Activated T-cell treated with anti-CD3 and anti-CD28 coated beads for 4 hours (primary cell): ENCODE data around the gene GNAL.

Experiments used
- DNase-seq: peaks from one replicate; pipeline ENCODE4 v3.0.0-alpha.2; 2020

Gene GNAL

GRCh38 chr18:11817229-11817628, 128.2 kb downstream of the GNAL start:
- DNase-seq: no peak

- no peak for DNase-seq
Observed at GRCh38 chr18:11818486-11819203, 129.6 kb downstream of the GNAL start.

GRCh38 chr18:11819938-11820337, 130.9 kb downstream of the GNAL start:
- DNase-seq: no peak

DNA sequence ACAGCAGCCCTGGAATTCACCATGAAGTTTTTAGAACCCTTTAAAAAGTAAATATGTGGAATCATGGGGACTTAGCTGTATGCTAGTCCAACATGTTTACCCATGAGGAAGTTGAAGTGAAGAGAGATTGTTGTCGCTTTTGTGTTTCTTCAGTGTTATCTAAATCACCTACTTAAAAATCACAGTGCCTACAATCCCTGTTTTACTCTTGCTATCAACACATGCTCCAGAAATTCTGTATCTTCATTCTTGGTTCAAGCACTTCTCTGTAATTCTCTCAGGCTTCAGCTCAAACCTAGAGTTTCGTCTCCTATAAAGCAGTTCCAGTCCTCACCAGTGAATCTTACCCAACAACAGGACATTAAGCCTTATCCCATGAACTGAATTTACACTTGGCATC, 131.6 kb downstream of the GNAL start:
- no peak for DNase-seq

GRCh38 chr18:11821208-11821607, 132.1 kb downstream of the GNAL start:
- no peak for DNase-seq

DNA sequence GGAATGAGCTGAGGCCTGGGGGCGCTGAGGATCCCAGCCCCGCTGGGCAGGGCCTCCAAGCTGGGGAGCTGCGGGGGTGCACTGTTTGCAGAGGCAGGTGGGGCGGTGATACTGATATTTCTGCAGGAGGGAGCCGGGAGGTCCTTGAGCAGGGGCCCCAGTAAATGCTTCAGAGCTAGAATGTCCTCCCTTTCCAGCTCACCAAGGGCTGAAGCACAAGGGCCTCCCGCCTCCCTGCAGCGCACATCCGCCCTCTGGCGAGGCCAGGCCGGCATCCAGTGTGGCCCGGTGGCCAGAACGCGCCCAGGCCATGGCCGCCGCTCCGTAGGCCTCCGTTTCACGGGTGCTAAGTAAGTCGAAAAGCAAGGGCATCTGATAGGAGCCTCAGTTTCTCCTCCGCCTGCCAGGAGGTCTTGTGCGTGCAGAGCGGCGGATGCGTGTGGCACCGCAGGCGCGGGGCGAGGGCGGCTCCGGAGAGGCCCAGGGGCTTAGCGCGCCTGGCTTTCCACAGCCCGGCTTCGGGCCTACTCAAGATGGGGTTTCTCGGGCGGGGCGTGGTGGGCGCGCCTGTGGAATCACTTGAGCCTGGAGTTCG, 132.7 kb downstream of the GNAL start:
- no peak for DNase-seq

DNA sequence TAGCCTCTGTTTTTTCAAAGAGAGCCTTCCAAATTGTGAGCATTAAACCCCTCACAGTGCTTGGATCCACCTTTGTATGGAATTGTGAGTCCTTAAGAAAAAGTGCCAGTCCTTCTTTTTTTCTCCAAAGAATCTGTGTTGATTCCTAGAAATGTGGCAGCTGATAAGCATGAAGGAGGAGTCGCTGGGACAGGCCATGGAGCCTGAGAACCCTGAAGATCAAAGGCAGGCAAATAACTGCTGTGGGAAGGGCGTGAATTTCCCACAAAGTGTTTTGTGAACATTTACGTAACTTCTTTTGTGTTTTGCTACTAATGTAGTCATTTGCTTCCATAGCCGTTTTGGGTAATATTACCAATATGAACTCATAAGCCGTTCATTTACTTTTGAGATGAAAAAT, 134.5 kb downstream of the GNAL start:
- DNase-seq: no peak

DNA sequence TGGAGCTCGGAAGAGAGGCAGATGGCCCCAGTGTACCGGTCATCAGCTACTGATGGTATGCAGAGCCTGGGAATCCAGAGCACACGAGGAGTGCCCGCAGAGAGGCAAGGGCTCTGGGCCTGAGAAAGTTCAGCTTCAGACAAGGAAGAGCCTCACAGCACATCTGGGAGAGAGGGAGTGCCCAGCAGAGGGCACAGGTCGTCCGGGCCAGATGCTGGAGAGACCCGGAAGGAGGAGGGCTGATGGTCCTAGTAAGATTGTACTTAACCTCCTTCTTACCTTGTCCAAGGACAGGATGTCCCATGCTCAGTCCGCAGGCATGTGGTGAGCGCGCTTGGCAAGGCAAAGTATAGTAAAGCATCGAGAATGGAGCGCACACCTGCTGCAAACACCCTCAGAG, 137.8 kb downstream of the GNAL start:
- no peak for DNase-seq

- no peak for DNase-seq
Observed at GRCh38 chr18:11828786-11829432, 139.8 kb downstream of the GNAL start.

DNA sequence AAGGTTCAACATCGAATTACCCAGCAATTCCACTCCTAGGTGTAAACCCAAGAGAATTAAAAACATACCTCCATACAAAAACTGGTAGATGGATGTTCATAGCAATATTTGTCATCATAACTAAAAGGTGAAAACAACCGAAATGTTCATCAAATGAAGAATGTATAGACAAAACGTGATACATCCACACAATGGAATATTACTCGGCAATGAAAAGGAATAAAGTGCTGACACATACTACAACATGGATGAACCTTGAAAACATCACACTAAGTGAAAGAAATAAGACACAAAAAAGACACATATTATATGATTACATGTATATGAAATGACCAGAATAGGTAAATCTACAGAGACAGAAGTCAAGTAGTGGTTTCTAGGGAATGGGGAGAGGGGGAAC, 141.5 kb downstream of the GNAL start:
- no peak for DNase-seq

DNA sequence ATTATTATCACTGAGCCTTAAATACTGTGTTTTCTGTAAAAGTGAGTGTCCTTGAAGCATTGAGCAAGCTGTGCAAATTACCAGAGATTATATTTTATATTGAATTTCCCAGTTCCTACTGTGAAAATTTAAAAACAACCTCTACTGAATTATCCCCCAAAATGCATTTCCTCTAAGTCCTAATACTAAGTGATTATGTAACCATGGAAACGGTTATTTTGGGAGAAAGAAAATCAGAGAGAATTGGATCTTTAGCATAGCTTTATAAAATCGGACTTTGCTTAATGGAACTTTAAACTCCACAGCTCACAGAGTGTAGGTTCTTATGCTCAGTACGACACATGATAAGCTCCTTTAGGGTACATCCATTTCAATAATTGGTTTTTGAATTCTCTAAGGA, 142.9 kb downstream of the GNAL start:
- no peak for DNase-seq

DNA sequence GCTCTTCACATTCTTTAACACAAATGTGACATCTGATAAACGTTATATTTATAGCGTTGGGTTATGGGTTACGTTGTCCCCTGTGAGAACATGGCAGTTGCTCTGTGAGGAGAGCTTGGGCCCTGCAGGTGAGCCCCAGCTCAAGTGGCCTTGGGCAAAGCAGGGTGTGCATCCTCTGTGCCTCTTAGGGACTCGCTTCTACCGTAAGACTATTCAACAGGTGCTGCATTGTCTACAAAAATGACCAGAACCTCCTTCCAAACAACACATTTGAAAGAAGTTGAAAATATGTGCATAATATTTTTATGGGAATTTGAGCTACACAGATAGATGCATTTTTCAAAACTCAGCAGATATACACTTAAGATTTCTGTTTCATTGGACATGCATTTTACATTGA, 145.7 kb downstream of the GNAL start:
- no peak for DNase-seq

GRCh38 chr18:11839556-11839955, 150.5 kb downstream of the GNAL start:
- DNase-seq: no peak

DNA sequence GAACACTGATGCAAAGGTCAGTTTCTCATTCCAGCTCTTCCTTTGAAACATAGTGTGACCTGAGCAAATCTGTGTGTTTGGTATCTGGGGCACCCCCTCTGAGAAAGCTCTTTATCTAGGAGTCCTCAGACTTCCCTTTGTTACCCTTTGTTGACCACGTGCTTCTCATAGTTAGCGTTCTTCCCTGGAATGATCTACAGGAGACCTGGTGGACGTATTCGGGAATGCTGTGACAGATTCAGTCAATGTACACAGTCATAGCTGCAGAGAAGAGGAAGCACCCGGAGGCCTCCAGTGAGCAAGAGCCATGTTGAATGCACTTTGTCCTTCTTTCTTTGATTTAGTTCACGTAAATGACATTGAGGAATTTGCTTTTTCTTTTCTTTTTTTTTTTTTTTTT, 151.4 kb downstream of the GNAL start:
- no peak for DNase-seq

DNA sequence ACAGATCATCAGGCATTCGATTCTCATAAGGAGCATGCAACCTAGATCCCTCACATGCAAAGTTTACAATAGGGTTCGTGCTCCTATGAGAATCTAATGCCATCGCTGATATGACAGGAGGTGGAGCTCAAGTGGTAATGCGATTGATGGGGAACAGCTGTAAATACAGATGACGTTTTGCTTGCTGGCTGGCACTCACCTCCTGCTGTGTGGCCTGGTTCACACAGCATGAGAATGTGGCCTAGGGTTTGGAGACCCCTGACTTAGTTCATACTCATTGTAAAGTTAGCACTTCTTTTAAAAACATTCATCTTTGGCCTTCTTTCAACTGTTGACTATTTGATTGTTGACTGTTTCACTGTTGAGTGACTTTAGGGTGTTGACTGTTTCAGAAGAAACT, 153.5 kb downstream of the GNAL start:
- no peak for DNase-seq

DNA sequence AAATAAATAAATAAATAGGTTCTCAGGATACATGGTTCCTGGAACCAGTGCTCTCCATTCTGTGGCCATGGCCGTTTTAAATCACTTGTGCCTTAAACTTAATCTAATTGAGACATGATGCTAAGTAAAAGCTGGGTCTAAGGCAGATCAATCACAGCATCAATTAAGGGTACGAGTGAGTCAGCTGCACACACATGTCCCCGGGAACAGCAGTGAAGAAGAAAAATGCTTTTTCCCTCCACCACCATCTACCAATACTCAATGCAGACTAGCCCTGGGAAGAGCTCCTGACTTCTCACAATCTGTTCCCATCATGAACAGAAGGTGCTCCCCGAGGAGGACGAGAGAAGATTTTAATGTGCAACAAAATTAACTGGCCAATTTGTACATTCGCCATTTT, 155.4 kb downstream of the GNAL start:
- no peak for DNase-seq

- DNase-seq: no peak
Observed at GRCh38 chr18:11845654-11846053, 156.6 kb downstream of the GNAL start.

GRCh38 chr18:11847811-11848210, 158.7 kb downstream of the GNAL start:
- DNase-seq: no peak

- DNase-seq: no peak
Observed at GRCh38 chr18:11849279-11849678, 160.2 kb downstream of the GNAL start.

- DNase-seq: peak; percentile 27
Observed at GRCh38 chr18:11849841-11850634, 161.0 kb downstream of the GNAL start.

GRCh38 chr18:11850821-11851145, 161.7 kb downstream of the GNAL start:
- DNase-seq: no peak

GRCh38 chr18:11851146-11851805, 162.2 kb downstream of the GNAL start, which contains the start of gene CHMP1B:
Gene CHMP1B (plus strand): TSS chr18:11851413. CDS start chr18:11851512, 99 bp downstream.
- DNase-seq: peak; percentile 96

DNA sequence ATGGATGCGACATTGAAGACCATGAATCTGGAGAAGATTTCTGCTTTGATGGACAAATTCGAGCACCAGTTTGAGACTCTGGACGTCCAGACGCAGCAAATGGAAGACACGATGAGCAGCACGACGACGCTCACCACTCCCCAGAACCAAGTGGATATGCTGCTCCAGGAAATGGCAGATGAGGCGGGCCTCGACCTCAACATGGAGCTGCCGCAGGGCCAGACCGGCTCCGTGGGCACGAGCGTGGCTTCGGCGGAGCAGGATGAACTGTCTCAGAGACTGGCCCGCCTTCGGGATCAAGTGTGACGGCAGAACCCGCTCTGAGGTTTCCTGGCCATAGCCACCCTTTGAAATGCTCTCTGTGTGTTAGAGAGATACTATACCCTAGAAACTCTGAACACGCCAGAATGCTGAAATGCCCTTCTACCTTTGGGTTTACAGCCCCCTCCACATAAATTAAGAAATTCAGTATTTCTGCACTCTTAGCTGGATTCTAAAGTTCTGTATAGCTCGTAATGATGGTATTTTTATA, 162.8 kb downstream of the GNAL start:
- no peak for DNase-seq
